Heart left ventricle (tissue), 13 donors: ENCODE results near the gene MGAT5.

Experiments
- CTCF ChIP-seq, 12 donors: fragments of 200-600 bp; sonication (generic) in 4 of 12; IDR thresholded peaks; one replicate each; pipeline versions ENCODE4 v1.5.0 to v1.8.0; 2018 to 2022; ENCODE audit warnings: antibody characterized with exemption in 12 of 12, mild to moderate bottlenecking in 5 of 12
- POLR2A ChIP-seq, 2 donors: fragments of 450-650 bp; IDR thresholded peaks; one replicate each; pipeline ENCODE4 v1.6.1; 2017; ENCODE audit warnings: antibody characterized with exemption in 2 of 2, mild to moderate bottlenecking in 2 of 2, moderate library complexity in 2 of 2
- donor health status: ischemic (EF 13 %, LVEDD 7.1; RV severe dilation, severe dysfunction).
- donor health status: DM: no; HTN: yes; CAD: no.
- donor health status: DM: no; HTN: no; CAD: no.
- donor health status: ischemic (EF 25% LVEDD 6.9; RV normal size, moderate dysfunction).
- donor health status: ischemic (EF 25% LVEDD 5.7; RV mildly dilated, moderate dysfunction).
- donor health status: ischemic (EF 35%, LVEDD 5.7; RV mildly dilated, moderate dysfunction).
- donor health status: nonischemic (EF 11% LVEDD 7.7; RV severe dilation, severe dysfunction).
- donor health status: DM: yes; HTN: yes; CAD: no.
- donor health status: PGD.
- donor health status: ischemic (EF 29% LVEDD 5.4; RV normal size, mild dysfunction).
- donor health status: nonischemic (EF 23%, LVEDD 6.1; RV moderate dilation, normal function).

GRCh38 chr2:134429886-134430285 is 176.0 kb downstream of the MGAT5 start:
- TF ChIP-seq CTCF (IDR thresholded peaks at IDR 0.05) (no peak), POLR2A (IDR thresholded peaks at IDR 0.05) (no peak)
